H1 (cell line): ENCODE measurements around the gene CAMSAP3. TPM values are rescaled to one million over a fixed set of nuclear protein-coding genes. Genes with fewer than 3 reads are reported as not detected.

Experiments
- CTCF ChIA-PET: fragments of 300-600 bp; sonication (Branson Sonifier 250); formaldehyde crosslinking; loops from one replicate; lab custom pipeline; 2021; ENCODE audit not compliant: partially characterized antibody; lab: Charles Lee
- POLR2A ChIA-PET: fragments of 300-600 bp; sonication (Branson Sonifier 250); formaldehyde crosslinking; loops from one replicate; lab custom pipeline; 2021; ENCODE audit warnings: inconsistent platforms; ENCODE audit not compliant: partially characterized antibody; lab: Charles Lee
- DNase-seq, 2 experiments: peaks; one replicate each; pipeline versions ENCODE4 v3.0.0 to v3.0.0-alpha.2; 2010 to 2022; ENCODE audit warnings: low spot score in 2 of 2, low read depth in 1 of 2, mixed read lengths in 1 of 2
- FAIRE-seq: peaks from 2 replicates; lab custom pipeline; 2011; peaks lifted over from hg19 to GRCh38; lab: Jason Lieb, UNC
- H2AFZ ChIP-seq: 2 replicates; pipeline ENCODE4 v1.8.1; 2012; ENCODE audit warnings: low read length, inconsistent platforms
- H2AK5ac ChIP-seq: 2 replicates; pipeline ENCODE4 v1.6.1; 2013; ENCODE audit warnings: low read depth, low read length
- H2BK120ac ChIP-seq: replicated peaks from 2 replicates; pipeline ENCODE3; 2013; ENCODE audit warnings: low read depth, low read length, inconsistent platforms
- H2BK12ac ChIP-seq: 2 replicates; pipeline ENCODE4 v1.6.1; 2013; ENCODE audit warnings: low read depth, low read length
- H2BK15ac ChIP-seq: 2 replicates; pipeline ENCODE4 v1.6.1; 2013; ENCODE audit warnings: low read length
- H2BK20ac ChIP-seq: 2 replicates; pipeline ENCODE4 v1.6.1; 2013; ENCODE audit warnings: low read length
- H2BK5ac ChIP-seq: 2 replicates; pipeline ENCODE4 v1.6.1; 2013; ENCODE audit warnings: low read depth, low read length
- H3K14ac ChIP-seq: 2 replicates; pipeline ENCODE4 v1.6.1; 2013; ENCODE audit warnings: inconsistent platforms; ENCODE audit not compliant: insufficient read length
- H3K18ac ChIP-seq: 2 replicates; pipeline ENCODE4 v1.6.1; 2013; ENCODE audit warnings: low read length; ENCODE audit errors: extremely low read depth
- H3K23ac ChIP-seq: 2 replicates; pipeline ENCODE4 v1.6.1; 2013; ENCODE audit warnings: inconsistent platforms; ENCODE audit not compliant: insufficient read length
- H3K23me2 ChIP-seq: 2 replicates; pipeline ENCODE4 v1.6.1; 2013; ENCODE audit warnings: low read depth, low read length
- H3K27ac ChIP-seq: 2 replicates; pipeline ENCODE4 v1.6.1; 2011; ENCODE audit warnings: low read depth, low read length, inconsistent platforms
- H3K27me3 ChIP-seq, 4 experiments: replicated peaks in 1 of 4; 1 replicate in 1 of 4; 2 replicates in 3 of 4; pipeline versions ENCODE4 v1.6.1 to v1.8.1; 2011 to 2013; ENCODE audit warnings: low read length in 3 of 4, mild to moderate bottlenecking in 3 of 4, inconsistent platforms in 2 of 4, mixed read lengths in 2 of 4, moderate library complexity in 1 of 4; ENCODE audit not compliant: control insufficient read depth in 3 of 4, insufficient read depth in 3 of 4; ENCODE audit errors: extremely low read depth in 1 of 4
- H3K36me3 ChIP-seq, 4 experiments: 2 replicates each; pipeline versions ENCODE4 v1.6.1 to v1.8.1; 2011 to 2013; ENCODE audit warnings: mild to moderate bottlenecking in 4 of 4, low read length in 3 of 4, moderate library complexity in 2 of 4, control low read depth in 1 of 4, inconsistent platforms in 1 of 4; ENCODE audit not compliant: insufficient read depth in 4 of 4, control insufficient read depth in 2 of 4
- H3K4ac ChIP-seq: replicated peaks from 2 replicates; pipeline ENCODE3; 2013; ENCODE audit warnings: low read length, low read depth, mixed read lengths, inconsistent platforms; ENCODE audit not compliant: insufficient read length
- H3K4me1 ChIP-seq, 4 experiments: replicated peaks in 1 of 4; 1 replicate in 1 of 4; 2 replicates in 3 of 4; pipeline versions ENCODE4 v1.6.1 to v1.8.1; 2011 to 2013; ENCODE audit warnings: low read length in 3 of 4, inconsistent platforms in 2 of 4, mixed read lengths in 1 of 4; ENCODE audit not compliant: insufficient read depth in 4 of 4, control insufficient read depth in 3 of 4
- H3K4me2 ChIP-seq, 2 experiments: 2 replicates each; pipeline versions ENCODE4 v1.6.1 to v1.8.1; 2011 to 2013; ENCODE audit warnings: low read depth in 2 of 2, low read length in 2 of 2, control low read depth in 1 of 2, inconsistent platforms in 1 of 2, mild to moderate bottlenecking in 1 of 2; ENCODE audit not compliant: insufficient read depth in 1 of 2
- H3K4me3 ChIP-seq, 4 experiments: fragments of 200-600, 300-600 bp in 1 of 4; sonication (generic), shearing (Covaris generic), sonication (Bioruptor Twin) in 1 of 4; 2 replicates each; pipeline versions ENCODE4 v1.5.1 to v1.8.1; 2011 to 2016; ENCODE audit warnings: low read length in 4 of 4, low read depth in 3 of 4, control low read depth in 2 of 4, inconsistent platforms in 2 of 4, mild to moderate bottlenecking in 2 of 4, mixed read lengths in 1 of 4, moderate library complexity in 1 of 4; ENCODE audit not compliant: insufficient read depth in 2 of 4; ENCODE audit errors: extremely low read depth in 1 of 4
- H3K56ac ChIP-seq: replicated peaks from 2 replicates; pipeline ENCODE3; 2013; ENCODE audit warnings: low read depth, mild to moderate bottlenecking, mixed read lengths, low read length, inconsistent platforms; ENCODE audit not compliant: insufficient read length
- H3K79me1 ChIP-seq: 2 replicates; pipeline ENCODE4 v1.6.1; 2013; ENCODE audit warnings: low read depth, low read length, control low read depth
- H3K79me2 ChIP-seq, 2 experiments: 2 replicates each; pipeline versions ENCODE4 v1.6.1 to v1.8.1; 2012 to 2013; ENCODE audit warnings: low read length in 2 of 2, mild to moderate bottlenecking in 2 of 2, inconsistent platforms in 1 of 2; ENCODE audit not compliant: insufficient read depth in 2 of 2, control insufficient read depth in 1 of 2
- H3K9ac ChIP-seq, 4 experiments: replicated peaks in 1 of 4; 1 replicate in 1 of 4; 2 replicates in 3 of 4; pipeline versions ENCODE4 v1.6.1 to v1.8.1; 2011 to 2013; ENCODE audit warnings: low read depth in 3 of 4, low read length in 3 of 4, control low read depth in 2 of 4, mild to moderate bottlenecking in 2 of 4, moderate library complexity in 2 of 4, inconsistent platforms in 1 of 4; ENCODE audit errors: extremely low read depth in 1 of 4
- H3K9me3 ChIP-seq, 2 experiments: 2 replicates each; pipeline versions ENCODE4 v1.6.1 to v1.8.1; 2012 to 2013; ENCODE audit warnings: mild to moderate bottlenecking in 2 of 2, moderate library complexity in 2 of 2, control low read depth in 1 of 2, inconsistent platforms in 1 of 2, low read depth in 1 of 2, low read length in 1 of 2, mixed read lengths in 1 of 2; ENCODE audit not compliant: insufficient read depth in 2 of 2
- H4K20me1 ChIP-seq, 2 experiments: replicated peaks in 1 of 2; 2 replicates each; pipeline versions ENCODE3 to v1.8.1; 2011 to 2013; ENCODE audit warnings: inconsistent platforms in 2 of 2, low read length in 2 of 2, mild to moderate bottlenecking in 1 of 2; ENCODE audit not compliant: insufficient read depth in 2 of 2, control insufficient read depth in 1 of 2
- H4K5ac ChIP-seq: 2 replicates; pipeline ENCODE4 v1.6.1; 2013; ENCODE audit warnings: low read length, low read depth, mixed read lengths, inconsistent platforms; ENCODE audit not compliant: insufficient read length
- H4K8ac ChIP-seq: 2 replicates; pipeline ENCODE4 v1.8.0; 2013; ENCODE audit warnings: mild to moderate bottlenecking, moderate library complexity, low read length, inconsistent platforms; ENCODE audit not compliant: insufficient read depth; ENCODE audit errors: extremely low read depth
- H4K91ac ChIP-seq: replicated peaks from 2 replicates; pipeline ENCODE3; 2013; ENCODE audit warnings: low read length, mixed read lengths, inconsistent platforms; ENCODE audit not compliant: insufficient read length
- CHD1 ChIP-seq: IDR thresholded peaks from 2 replicates; pipeline ENCODE4 v1.6.1; 2012; ENCODE audit warnings: low read depth, low read length, improper control_type of control experiment
- POU5F1 ChIP-seq: IDR thresholded peaks from 2 replicates; pipeline ENCODE4 v1.6.1; 2011; ENCODE audit warnings: low read depth, mild to moderate bottlenecking, low read length, moderate library complexity
- SIRT6 ChIP-seq: IDR thresholded peaks from one replicate; pipeline ENCODE4 v1.7.1; 2012; ENCODE audit warnings: low read length, inconsistent platforms
- SP1 ChIP-seq: IDR thresholded peaks from 2 replicates; pipeline ENCODE4 v1.6.1; 2011; ENCODE audit warnings: low read depth, low read length
- WGBS, 2 experiments: shearing (Covaris generic) in 1 of 2; methylation state at CpG; one replicate each; pipeline versions ENCODE4 v1.1.6 to v1.1.7; 2013 to 2015; ENCODE audit warnings: low lambda C conversion rate in 2 of 2, mixed read lengths in 2 of 2, inconsistent platforms in 1 of 2, low coverage in 1 of 2, missing lambda C conversion rate in 1 of 2; ENCODE audit not compliant: insufficient replicate concordance in 2 of 2, insufficient coverage in 1 of 2, insufficient read length in 1 of 2; ENCODE audit errors: extremely low coverage in 1 of 2, missing lambda C conversion rate in 1 of 2; 5-methylcytosine and 5-hydroxymethylcytosine counted together
- polyA plus RNA-seq, 7 experiments: library from polyadenylated mRNA; depleted of rRNA in 3 of 7; stranded (reverse) in 5 of 7; unstranded in 2 of 7; fragments of >200 nt in 5 of 7; fragments of 200-250 nt in 2 of 7; gene quantifications; 1 replicate in 5 of 7; 2 replicates in 1 of 7; 4 replicates in 1 of 7; pipeline versions ENCODE4 v1.2.1 to v1.2.3, GENCODE V29; 2011 to 2013; ENCODE audit warnings: missing spikeins in 2 of 7, mixed read lengths in 2 of 7
- total RNA-seq: library from RNA; stranded (reverse); fragmentation: NEBNext Ultra II Directional; extraction: Animal tissue kit (Norgen Biotek cat#: 25700); gene quantifications from 2 replicates; pipeline ENCODE4 v1.2.1, GENCODE V29; 2021

CAMSAP3 gene
- total and polyA plus RNA-seq, 2 of the 8 experiments (the other 6 are each of a cell fraction or from before 2014, with no cell fraction given): 11.4 to 30.4 TPM

DNA sequence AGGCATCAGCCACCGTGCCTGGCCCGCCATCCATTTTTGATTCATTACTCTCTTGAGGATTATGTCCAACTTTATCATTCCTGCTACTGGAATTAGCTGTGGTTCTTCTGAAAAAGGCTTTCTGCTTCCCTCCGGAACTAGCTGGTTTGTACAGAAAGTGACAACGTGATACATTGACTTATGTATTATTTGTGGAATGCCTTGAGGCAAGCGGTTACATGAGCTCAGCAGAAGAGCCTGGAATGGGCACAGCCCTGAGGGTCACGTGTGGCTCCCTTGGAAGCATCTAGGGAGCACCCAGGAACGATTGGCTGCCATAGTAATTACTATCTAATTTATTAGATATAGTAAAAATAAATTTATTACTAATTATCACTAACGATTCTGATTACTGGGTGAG is 58.7 kb downstream of the CAMSAP3 start:
- Histone ChIP-seq H4K20me1 (peaks cover 0 to 1% of the 10 kb centered on the region in 2 experiments), H3K18ac (no peak overlapping the region), H4K91ac (no peak overlapping the region), H2AFZ (no peak overlapping the region), H2BK120ac (no peak overlapping the region), H2AK5ac (no peak overlapping the region), H2BK12ac (no peak overlapping the region), H3K9me3 (no peaks in the 10 kb centered on the region), H2BK15ac (no peak overlapping the region), H3K56ac (no peak overlapping the region), H3K4me1 (peaks cover 0 to 2% (median 0%) of the 10 kb centered on the region in 4 experiments; a peak in 4 of 7 replicates), H4K8ac (no peak overlapping the region), H3K36me3 (no peaks in the 10 kb centered on the region), H2BK20ac (no peak overlapping the region), H4K5ac (no peak overlapping the region), H3K23ac (no peak overlapping the region), H3K79me2 (no peaks in the 10 kb centered on the region), H3K4me2 (no peak overlapping the region), H3K23me2 (0 out of 2 replicates have a peak, but pooled peaks cover 2% of the 10 kb centered on the region), H3K4me3 (no peak overlapping the region), H3K27me3 (peaks cover 2 to 18% (median 6%) of the 10 kb centered on the region in 4 experiments), H3K79me1 (no peaks in the 10 kb centered on the region), H3K27ac (no peak overlapping the region), H3K4ac (no peak overlapping the region), H3K9ac (no peak overlapping the region), H2BK5ac (no peak overlapping the region), H3K14ac (no peak overlapping the region)
- TF ChIP-seq CHD1: no peak
- TF ChIP-seq SP1: no peak
- TF ChIP-seq SIRT6: no peak
- TF ChIP-seq POU5F1: no peak
- DNase-seq (no peak), FAIRE-seq (no peak)
- ChIA-PET POLR2A (no interaction called here), CTCF (interaction anchor here (1.0 to 3.1 kb wide), 2 partner anchors 14 to 26 kb away, joined by 3 to 13 read pairs; partner anchors contain the start of gene TRAPPC5)
- 81% methylated on average over 8 of the region's 8 CpGs; no CpG with 5 or more reads in 1 of the 2 experiments for WGBS, 2 experiments
